ENCODE measurements around the gene OPTC. TPM values are rescaled to one million over a fixed set of nuclear protein-coding genes. Genes with fewer than 3 reads are reported as not detected.
A peak's percentile ranks its signal among the peaks of the same experiment; 100 is the strongest.

The OPTC gene
- total RNA-seq, 1 donor from 2014 or later: 0.36 TPM

DNA sequence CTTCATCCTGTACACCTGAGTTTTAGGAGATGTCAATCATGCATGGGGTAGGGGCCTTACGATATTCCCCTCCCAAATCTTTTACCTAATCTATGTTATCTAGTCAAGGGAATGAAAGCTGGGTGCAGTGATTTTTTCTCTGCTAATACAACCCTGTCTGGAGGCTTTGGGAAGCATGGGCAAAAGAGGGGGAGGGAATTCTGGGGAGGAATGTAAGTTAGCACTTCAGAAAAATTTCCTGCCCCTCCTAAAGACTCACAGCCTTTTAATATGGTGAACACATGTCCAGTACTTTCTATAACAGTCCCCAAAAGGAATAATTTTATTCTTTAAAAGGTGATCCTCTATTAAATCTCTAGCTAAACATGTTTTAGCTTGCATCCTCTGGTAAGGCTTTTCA is 44.0 kb upstream of the OPTC start:
- H3K9me3 Mint-ChIP-seq (ENCODE audit: unreplicated experiment): no peaks in the 10 kb centered on the region
- TF ChIP-seq, protein P1, sequence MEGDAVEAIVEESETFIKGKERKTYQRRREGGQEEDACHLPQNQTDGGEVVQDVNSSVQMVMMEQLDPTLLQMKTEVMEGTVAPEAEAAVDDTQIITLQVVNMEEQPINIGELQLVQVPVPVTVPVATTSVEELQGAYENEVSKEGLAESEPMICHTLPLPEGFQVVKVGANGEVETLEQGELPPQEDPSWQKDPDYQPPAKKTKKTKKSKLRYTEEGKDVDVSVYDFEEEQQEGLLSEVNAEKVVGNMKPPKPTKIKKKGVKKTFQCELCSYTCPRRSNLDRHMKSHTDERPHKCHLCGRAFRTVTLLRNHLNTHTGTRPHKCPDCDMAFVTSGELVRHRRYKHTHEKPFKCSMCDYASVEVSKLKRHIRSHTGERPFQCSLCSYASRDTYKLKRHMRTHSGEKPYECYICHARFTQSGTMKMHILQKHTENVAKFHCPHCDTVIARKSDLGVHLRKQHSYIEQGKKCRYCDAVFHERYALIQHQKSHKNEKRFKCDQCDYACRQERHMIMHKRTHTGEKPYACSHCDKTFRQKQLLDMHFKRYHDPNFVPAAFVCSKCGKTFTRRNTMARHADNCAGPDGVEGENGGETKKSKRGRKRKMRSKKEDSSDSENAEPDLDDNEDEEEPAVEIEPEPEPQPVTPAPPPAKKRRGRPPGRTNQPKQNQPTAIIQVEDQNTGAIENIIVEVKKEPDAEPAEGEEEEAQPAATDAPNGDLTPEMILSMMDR (IDR thresholded peaks at IDR 0.05; ENCODE audit: unreplicated experiment): no peak
- H3K4me1 Mint-ChIP-seq (ENCODE audit: unreplicated experiment): peaks cover 51% of the 10 kb centered on the region
- H3K27ac Mint-ChIP-seq (ENCODE audit: unreplicated experiment): peak overlapping the region; percentile 4
- H3K36me3 Mint-ChIP-seq (ENCODE audit: low read depth, unreplicated experiment): peaks cover 2% of the 10 kb centered on the region
- H3K4me3 Mint-ChIP-seq (ENCODE audit: unreplicated experiment): no peak overlapping the region
- peaks cover 11% of the 10 kb centered on the region for H3K27me3 Mint-ChIP-seq (ENCODE audit: unreplicated experiment)
- DNase-seq (ENCODE audit: low spot score): no peak

DNA sequence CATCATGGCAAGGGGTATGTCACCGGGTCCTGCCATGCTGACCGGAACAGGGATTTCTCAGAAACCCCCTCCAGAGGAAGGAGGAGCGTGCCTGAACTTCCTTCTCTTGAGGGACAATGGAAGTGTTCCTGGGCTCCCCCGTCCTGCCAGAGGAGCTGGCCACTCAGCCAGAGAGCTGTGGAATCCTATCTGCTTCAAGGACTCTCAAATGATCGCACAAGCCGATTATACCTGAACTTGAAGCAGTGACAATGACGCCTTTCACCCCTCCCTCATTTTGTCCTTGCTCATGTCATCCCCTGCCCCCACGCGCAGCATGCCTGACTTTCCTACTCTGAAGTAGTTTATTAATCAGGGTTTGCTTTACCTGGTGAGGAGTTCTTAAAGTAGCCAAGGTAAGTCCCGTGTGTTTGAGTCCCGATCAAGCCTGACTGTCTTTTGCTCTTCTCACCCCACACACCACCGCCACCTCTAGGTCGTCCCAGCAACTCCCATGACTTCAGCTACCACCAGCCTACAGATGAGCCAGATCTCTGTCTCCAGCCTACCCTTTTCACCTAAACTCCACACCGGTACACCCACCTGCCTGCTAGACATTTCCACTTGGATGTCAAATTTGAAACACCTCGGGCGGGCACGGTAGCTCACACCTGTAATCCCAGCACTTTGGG is 43.3 kb upstream of the OPTC start:
- peak overlapping the region; percentile 23 for H3K4me3 Mint-ChIP-seq (ENCODE audit: unreplicated experiment)
- peaks cover 56% of the 10 kb centered on the region for H3K4me1 Mint-ChIP-seq (ENCODE audit: unreplicated experiment)
- no peaks in the 10 kb centered on the region for H3K9me3 Mint-ChIP-seq (ENCODE audit: unreplicated experiment)
- peaks cover 9% of the 10 kb centered on the region for H3K27me3 Mint-ChIP-seq (ENCODE audit: unreplicated experiment)
- TF ChIP-seq, protein P1 (IDR thresholded peaks at IDR 0.05; ENCODE audit: unreplicated experiment): no peak
- DNase-seq (ENCODE audit: low spot score): peak; percentile 30
- peak overlapping the region; percentile 87 for H3K27ac Mint-ChIP-seq (ENCODE audit: unreplicated experiment)
- no peaks in the 10 kb centered on the region for H3K36me3 Mint-ChIP-seq (ENCODE audit: low read depth, unreplicated experiment)

DNA sequence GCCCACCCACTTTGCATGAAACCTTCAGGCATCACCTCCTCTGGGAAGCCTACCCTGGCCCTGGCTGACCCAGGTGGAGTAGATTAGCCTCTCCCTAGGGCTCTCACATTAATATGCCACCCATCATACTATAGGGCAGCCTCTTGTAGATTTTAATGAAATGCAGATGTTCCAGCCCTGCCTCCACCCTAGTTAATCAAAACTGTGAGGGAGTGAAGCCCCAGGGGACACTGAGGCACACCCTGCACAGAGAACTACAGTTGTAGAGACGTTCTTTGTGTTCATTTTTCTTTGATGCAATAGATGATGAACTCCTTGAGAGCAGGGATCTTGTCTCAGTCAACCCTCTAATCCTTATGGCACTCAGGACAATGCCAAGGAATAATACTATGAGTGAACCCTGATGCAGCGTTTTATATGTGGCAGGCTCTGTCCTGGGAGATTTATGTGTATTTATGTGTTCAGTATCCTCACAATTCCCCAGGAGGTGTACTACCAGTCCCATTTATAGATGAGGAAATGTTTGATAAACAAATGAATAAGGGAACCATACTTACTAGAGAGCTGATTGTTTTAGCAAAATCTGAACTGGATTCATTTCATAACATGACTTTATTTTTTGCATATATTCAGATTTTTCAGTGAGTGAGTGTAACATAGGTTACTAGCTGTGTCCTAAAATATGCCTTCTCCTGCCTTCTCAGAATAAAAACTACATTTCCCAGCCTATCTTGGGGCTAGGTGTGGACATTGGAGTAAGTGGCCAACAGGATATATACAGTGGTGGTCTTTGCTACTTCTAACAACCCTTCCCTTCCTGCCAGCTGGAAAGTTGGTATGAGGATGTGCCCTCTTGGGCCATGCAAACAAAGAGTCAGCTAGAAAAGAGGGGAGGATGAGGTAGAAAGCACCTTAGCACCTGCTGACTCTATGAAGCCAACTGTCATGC is 41.8 kb upstream of the OPTC start:
- peaks cover 6% of the 10 kb centered on the region for H3K27me3 Mint-ChIP-seq (ENCODE audit: unreplicated experiment)
- no peaks in the 10 kb centered on the region for H3K36me3 Mint-ChIP-seq (ENCODE audit: low read depth, unreplicated experiment)
- DNase-seq (ENCODE audit: low spot score): no peak
- peaks cover 61% of the 10 kb centered on the region for H3K4me1 Mint-ChIP-seq (ENCODE audit: unreplicated experiment)
- TF ChIP-seq, protein P1 (IDR thresholded peaks at IDR 0.05; ENCODE audit: unreplicated experiment): no peak
- no peaks in the 10 kb centered on the region for H3K9me3 Mint-ChIP-seq (ENCODE audit: unreplicated experiment)
- H3K4me3 Mint-ChIP-seq (ENCODE audit: unreplicated experiment): no peak overlapping the region
- no peak overlapping the region for H3K27ac Mint-ChIP-seq (ENCODE audit: unreplicated experiment)

DNA sequence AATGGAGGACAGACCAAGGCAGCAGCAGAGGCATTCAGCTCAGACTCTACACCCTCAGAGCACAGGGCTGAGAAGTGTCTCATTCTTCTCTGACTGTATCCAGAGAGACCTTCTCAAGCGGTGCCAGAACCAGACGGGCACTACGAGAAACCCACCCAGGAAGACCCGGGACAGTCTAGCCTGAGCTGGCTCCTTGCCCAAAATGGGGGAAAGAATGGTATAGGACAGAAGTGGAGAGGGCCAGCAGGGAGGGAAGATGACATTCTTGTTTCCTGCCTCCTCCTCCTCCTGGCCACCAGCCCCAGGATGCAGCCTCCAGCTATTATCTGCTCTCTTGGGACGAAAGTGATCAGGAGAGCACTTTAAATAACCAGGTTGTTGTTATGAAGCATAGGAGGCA is 40.9 kb upstream of the OPTC start:
- Mint-ChIP-seq H3K27me3 (ENCODE audit: unreplicated experiment) (peaks cover 6% of the 10 kb centered on the region), H3K9me3 (ENCODE audit: unreplicated experiment) (no peaks in the 10 kb centered on the region)

More for the DNA sequence above, 40.9 kb upstream of the OPTC start:
- DNase-seq (ENCODE audit: low spot score): no peak
- Mint-ChIP-seq H3K4me1 (ENCODE audit: unreplicated experiment) (peaks cover 66% of the 10 kb centered on the region), H3K4me3 (ENCODE audit: unreplicated experiment) (no peak overlapping the region), H3K36me3 (ENCODE audit: low read depth, unreplicated experiment) (no peaks in the 10 kb centered on the region), H3K27ac (ENCODE audit: unreplicated experiment) (no peak overlapping the region)
- TF ChIP-seq, protein P1 (IDR thresholded peaks at IDR 0.05; ENCODE audit: unreplicated experiment): no peak
